Hepatocyte (in vitro differentiated cells): ENCODE data around the gene SPSB4.

Experiments used
- CTCF ChIP-seq: fragments of 200-600 bp; sonication (generic); IDR thresholded peaks from 2 replicates; pipeline ENCODE4 v1.5.1; 2016; ENCODE audit warnings: antibody characterized with exemption, mild to moderate bottlenecking; ENCODE audit not compliant: poor library complexity
- EZH2 ChIP-seq: fragments of 200-600 bp; sonication (generic); IDR thresholded peaks from 2 replicates; pipeline ENCODE4 v1.6.1; 2016; ENCODE audit warnings: antibody characterized with exemption, mild to moderate bottlenecking, borderline replicate concordance
- EZH2phosphoT487 ChIP-seq: fragments of 200-600 bp; sonication (generic); IDR thresholded peaks from one replicate; pipeline ENCODE4 v1.6.1; 2018; ENCODE audit warnings: antibody characterized with exemption, mild to moderate bottlenecking, low read depth, moderate library complexity; ENCODE audit not compliant: unreplicated experiment, severe bottlenecking

DNA sequence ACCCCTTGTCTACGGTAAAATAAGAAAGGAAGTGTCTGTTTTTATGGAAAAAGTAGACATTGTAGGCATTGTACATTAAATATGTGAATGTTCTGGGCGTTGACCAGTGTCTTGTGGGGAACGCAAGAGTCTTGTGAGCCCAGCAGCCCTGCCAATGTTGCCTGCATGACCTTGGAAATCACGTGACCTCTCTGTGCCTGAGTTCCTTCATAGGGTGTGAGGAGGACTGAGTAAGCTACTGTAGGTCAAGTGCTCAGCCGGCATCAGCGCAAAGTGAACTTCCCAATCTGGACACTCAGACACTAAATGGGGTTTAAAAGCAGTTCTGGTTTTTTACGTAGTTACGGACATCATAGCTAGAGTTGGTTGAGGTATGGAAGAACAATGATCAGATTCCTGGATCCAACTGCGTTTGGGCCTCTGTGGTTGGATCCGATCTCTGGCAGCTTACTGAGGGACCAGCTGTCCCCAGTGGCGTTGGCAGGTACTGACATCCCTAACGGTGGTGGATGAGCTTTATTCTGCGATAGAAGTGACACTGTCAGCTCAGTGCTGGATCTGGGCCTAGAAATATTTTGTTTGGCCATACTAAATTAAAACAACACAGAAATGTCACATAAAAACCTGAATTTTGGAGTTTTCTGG, 63.8 kb downstream of the SPSB4 start:
- peak; percentile 18 for TF ChIP-seq CTCF
- TF ChIP-seq EZH2: no peak
- TF ChIP-seq EZH2phosphoT487: no peak
